Left hindlimb (tissue), 1 donor: Measurements from ENCODE around the gene TCF4.

ENCODE experiments used
- DNase-seq: peaks from one replicate; pipeline ENCODE4 v3.0.0-alpha.2; 2018

TCF4 gene

DNA sequence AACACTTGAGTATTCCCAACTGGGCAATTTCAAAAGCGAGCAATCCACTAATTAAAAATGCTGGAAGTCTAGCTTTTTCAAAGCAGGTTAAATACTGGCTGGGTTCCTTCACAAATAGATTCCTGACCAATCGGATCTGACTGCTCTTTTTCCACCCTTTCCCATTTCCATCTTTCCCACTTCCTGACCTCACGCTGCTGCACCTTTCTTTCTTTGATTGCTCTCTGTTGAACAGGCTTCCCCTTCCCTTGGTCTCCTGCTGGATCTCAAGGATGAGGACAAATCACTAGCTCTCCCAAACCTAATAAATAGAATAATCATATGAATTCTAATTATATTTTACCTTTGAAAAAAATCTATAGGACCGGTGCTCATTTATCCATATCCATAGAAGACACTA lies 121.2 kb downstream of the TCF4 start:
- no peak for DNase-seq

DNA sequence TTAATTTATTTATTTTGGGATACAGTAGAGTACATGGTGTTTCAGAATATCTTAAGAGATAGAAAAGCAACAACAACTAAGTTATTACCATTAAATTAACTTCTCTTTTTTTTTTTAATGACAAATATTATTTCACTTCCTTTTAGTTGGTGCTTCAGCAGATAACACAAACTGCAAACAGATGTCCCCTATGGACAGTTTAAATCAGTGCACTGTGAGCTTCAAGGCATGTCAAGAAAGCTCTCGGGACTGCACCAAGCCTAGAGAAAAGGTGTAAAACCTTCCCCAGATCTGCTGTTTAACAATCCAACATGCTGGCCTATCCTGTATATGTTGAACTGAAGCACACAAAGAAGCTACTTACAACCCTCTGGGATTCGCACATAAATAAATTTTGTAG lies 122.7 kb downstream of the TCF4 start:
- DNase-seq = no peak

GRCh38 chr18:55464581-55464980 lies 123.4 kb downstream of the TCF4 start:
- no peak for DNase-seq

DNA sequence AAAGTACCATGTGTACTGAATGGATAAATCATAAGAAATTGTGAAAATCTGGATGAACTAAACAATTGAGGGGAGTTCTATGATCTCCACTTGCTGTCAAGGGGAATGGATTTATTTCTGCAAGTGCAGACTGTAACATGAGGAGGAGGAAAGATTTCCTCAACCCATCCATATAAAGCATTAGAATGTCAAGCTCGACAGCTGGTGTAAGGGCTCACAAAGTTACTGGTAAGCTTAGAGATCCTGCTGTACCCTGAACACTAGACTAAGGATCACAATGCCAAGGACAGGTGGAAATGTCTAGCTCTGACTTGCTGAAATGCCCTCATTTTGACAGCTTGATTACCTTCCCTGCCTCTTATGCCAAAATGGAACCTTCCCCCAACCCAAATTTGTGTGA lies 125.3 kb downstream of the TCF4 start:
- no peak for DNase-seq

DNA sequence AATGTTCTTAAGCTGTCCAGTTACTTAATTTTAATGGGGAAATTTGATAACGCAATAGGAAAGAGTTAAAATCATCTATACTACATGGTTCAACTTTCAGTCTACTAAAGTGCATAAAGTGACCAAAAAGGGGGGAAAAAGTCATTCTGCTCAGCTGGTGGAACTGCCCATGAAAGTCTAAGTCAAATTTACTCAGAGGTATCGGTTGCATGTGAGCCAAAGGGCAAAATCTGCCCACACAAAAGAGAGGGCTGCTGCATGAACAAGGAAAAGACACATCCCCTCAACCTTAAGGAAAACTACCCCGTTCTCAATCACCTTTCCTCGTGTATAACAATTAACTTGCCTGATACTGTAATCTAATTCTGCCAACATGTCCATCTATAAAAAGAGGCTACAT lies 126.1 kb downstream of the TCF4 start:
- DNase-seq = no peak

DNA sequence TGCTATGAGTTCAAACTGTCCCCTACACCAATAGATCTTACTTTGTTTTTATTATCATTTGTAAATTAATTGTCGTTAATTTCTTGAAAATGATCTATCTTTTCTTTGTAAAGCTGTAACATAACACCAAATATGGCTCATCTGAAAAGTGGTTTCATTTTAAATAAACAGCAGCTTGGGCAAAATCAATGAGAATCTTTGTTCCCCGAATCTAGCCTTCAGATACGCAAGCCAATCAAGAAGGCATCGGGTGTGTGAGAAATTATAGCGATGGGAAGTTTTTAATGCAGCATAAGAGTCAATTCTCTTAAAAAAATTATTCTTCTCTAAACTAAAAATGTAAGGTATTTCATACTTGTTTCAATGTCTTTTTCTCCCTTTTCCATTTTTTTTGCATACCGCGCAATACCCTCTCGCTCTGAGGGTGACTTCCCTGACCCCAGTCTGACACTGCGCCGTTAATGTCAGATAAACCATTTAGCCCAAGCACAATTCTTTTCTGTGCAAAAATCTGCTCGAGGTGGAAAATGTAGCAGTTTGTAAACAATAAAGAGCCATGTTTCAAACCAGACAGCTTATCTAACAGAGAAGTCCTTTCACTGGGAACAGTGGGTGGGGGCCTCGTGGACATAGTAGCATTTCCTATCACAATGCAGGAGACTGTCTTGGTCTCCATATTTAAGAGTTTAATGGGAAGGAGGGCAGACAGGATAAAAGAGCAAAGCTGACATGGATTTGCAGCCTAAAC lies 129.4 kb downstream of the TCF4 start:
- DNase-seq = no peak

GRCh38 chr18:55457028-55457427 lies 131.0 kb downstream of the TCF4 start:
- DNase-seq = no peak

DNA sequence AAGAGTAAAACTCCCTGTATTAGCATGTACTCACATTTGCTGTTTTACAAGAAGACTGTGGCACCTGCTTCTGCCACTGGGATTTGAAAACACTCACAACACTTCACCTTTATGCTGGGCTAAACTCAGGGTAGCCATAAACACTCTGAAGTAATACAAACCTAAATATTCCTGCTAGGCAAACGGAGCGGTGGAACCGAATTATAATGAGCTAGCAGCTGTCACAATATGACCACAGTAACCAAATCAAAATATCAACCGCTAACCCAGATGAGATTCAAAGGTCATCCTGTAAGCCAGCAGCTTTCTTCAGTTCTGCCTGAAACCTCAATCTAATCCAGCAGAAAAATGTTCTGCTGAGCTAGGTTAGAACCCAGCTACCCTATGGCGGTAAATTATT lies 132.1 kb downstream of the TCF4 start:
- no peak for DNase-seq

DNA sequence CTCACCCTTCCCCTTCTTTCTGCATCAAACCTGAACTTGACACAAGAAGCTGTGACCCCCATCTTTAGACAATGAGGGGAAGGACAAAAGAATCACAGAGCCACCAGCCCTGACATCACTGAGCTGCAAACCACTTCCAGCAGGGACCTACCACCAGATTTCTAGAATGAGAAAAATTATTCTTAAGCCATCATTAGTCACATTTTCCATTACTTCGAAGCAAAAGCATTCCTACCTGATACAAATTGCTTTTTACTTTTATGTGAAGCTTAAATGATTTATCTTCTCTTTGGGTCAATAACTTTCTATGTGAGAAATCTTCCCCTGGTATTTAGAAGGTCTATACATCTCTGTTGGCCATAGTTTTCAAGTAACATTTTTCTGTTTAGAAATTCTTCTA lies 134.8 kb downstream of the TCF4 start:
- no peak for DNase-seq

- DNase-seq = no peak
These were observed 135.8 kb downstream of the TCF4 start for GRCh38 chr18:55452123-55452611.

GRCh38 chr18:55449412-55450140 lies 138.4 kb downstream of the TCF4 start:
- DNase-seq = no peak

- DNase-seq = no peak
These were observed 139.6 kb downstream of the TCF4 start for GRCh38 chr18:55448420-55448819.

- no peak for DNase-seq
These were observed 140.3 kb downstream of the TCF4 start for GRCh38 chr18:55447672-55448018.

DNA sequence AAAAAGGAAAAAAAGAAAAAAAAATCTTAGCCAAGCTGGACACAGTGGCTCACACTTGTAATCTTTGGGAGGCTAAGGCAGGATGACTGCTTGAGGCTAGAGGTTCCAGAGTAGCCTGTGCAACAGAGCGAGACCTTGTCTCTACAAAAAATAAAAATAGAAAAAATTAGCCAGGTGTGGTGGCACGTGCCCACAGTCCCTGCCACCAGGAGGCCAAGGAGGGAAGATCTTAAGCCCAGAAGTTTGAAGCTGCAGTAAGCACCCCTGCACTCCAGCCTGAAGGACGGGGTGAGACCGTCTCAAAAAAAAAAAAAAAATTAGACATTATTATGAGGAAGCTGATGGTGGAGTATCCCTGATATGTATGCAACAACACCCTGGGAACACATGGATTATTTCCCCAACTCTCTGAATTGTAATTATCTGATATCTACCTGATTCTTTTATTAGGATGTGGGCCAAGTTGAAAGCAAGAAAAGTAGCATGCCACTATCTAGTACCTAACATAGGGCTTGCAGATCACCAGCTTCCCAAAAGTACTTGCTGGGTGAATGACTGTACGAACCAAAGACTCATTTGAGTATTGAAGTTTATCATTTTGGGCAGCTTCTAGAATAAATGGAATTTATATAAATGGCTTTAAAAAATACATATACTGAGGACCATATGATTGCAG lies 140.9 kb downstream of the TCF4 start:
- DNase-seq = no peak

DNA sequence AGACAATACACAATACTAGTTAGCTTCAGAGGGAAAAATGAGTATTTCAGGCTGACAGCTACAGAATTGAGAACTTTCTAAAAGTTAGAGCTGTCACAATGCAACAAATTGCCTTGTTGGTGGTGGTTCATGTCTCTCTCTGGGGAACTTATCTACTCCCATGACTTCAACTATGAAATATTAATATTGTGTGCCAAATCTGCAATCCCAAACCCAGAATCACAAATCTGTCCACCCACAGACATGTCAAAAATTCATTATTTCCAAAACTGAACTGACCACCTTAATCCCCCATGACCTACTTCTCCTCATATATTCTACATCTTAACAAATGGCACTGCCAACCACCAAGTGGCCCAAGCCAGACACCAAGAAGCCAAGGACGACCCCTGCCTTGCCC lies 143.5 kb downstream of the TCF4 start:
- no peak for DNase-seq

DNA sequence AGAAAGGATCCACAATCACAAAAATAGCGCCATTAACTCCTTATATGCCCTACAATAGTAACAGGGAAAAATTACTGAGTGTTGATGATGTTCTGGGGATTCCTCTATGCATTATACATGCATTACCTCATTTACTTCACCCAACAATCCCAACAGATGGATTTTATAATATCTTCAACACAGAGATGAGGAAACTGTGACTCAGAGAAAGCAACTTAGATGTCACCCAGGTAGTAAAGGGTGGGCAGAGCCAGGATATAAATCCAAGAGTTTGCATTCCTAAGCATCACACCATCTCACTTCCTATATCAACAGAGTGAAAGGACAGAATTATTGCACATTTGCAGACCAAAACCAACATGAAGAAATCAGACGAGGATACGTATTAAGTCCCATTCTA lies 144.2 kb downstream of the TCF4 start:
- DNase-seq = no peak

DNA sequence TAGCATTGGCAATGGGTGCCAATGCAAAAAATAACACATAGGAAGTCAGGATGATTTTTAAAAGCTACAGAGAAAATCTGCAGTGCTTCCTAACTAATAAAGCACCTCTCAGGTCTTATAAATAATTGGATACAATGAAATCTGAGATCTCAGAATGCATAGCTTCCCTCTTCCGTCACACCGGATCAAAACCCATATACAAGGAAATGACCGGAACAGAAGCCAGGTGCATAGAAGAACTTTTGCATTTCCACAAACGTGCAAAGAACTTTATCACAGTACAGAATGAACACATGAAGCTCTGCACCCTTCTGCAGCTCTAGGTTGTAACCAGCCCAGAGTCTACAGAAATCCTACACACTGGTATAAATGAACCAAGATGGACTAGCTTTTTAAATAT lies 145.4 kb downstream of the TCF4 start:
- no peak for DNase-seq

DNA sequence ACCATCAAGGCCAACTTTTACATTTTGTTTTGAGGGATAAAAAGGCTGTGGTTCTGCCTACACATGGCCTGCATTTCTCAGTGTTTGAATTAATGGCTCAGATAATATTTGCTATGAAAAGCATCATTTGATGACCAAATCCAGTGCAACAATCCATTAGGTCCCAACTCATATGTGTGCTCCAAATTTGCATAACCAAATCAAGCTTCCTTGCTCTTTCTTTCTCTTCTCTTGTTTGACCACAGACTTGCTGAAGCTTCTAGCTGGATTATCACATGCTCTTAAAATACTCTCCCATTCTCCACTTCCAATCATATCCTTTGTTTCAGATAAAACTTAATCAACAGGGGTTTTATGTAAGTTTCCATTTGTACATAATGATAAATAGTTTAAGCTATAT lies 147.0 kb downstream of the TCF4 start:
- no peak for DNase-seq

DNA sequence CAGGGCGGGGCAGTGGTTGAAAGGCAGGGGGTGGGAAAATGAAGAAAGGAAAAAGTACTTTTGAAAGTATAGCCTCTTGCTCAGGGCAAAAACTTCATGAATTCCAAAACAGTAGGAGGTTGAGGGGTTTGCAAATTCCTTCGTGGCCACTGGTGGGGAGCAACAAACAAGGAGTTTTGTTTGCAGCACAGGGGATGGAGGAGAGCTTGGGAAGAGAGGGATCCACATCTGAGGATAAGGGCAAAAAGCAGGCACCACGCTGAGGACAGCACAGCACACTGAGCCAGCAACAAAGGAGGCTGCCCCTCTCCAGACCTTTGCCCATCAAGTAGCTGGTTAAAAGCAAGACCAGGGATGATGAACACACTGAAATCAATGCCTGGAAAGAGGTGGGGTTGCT lies 148.9 kb downstream of the TCF4 start:
- DNase-seq = no peak

- no peak for DNase-seq
These were observed 152.4 kb downstream of the TCF4 start for GRCh38 chr18:55435592-55435991.

- no peak for DNase-seq
These were observed 154.3 kb downstream of the TCF4 start for GRCh38 chr18:55433648-55434047.

- no peak for DNase-seq
These were observed 154.9 kb downstream of the TCF4 start for GRCh38 chr18:55433140-55433539.

GRCh38 chr18:55432307-55433040 lies 155.5 kb downstream of the TCF4 start:
- no peak for DNase-seq
